GM13976 (cell line): ENCODE data around the gene ULBP2.

ENCODE experiments used
- DNase-seq: peaks from one replicate; pipeline ENCODE4 v3.0.0; 2012; ENCODE audit warnings: low spot score
- in situ Hi-C: fragments of 300-500 bp; cut with MboI; formaldehyde crosslinking; loops from one replicate; pipeline ENCODE4 v1.12.0; 2022; ENCODE audit warnings: low sequenced_read_pairs, mixed read lengths, inconsistent platforms; ENCODE audit not compliant: unreplicated experiment
- TF ChIP-seq, protein P1 (sequence below): IDR thresholded peaks from 2 replicates; pipeline ENCODE4 v1.5.1; 2012; ENCODE audit warnings: borderline replicate concordance, mild to moderate bottlenecking; ENCODE audit not compliant: insufficient read depth; ENCODE audit errors: extremely low read depth, missing control alignments, control extremely low read depth

Gene ULBP2, protein sequence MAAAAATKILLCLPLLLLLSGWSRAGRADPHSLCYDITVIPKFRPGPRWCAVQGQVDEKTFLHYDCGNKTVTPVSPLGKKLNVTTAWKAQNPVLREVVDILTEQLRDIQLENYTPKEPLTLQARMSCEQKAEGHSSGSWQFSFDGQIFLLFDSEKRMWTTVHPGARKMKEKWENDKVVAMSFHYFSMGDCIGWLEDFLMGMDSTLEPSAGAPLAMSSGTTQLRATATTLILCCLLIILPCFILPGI

DNA sequence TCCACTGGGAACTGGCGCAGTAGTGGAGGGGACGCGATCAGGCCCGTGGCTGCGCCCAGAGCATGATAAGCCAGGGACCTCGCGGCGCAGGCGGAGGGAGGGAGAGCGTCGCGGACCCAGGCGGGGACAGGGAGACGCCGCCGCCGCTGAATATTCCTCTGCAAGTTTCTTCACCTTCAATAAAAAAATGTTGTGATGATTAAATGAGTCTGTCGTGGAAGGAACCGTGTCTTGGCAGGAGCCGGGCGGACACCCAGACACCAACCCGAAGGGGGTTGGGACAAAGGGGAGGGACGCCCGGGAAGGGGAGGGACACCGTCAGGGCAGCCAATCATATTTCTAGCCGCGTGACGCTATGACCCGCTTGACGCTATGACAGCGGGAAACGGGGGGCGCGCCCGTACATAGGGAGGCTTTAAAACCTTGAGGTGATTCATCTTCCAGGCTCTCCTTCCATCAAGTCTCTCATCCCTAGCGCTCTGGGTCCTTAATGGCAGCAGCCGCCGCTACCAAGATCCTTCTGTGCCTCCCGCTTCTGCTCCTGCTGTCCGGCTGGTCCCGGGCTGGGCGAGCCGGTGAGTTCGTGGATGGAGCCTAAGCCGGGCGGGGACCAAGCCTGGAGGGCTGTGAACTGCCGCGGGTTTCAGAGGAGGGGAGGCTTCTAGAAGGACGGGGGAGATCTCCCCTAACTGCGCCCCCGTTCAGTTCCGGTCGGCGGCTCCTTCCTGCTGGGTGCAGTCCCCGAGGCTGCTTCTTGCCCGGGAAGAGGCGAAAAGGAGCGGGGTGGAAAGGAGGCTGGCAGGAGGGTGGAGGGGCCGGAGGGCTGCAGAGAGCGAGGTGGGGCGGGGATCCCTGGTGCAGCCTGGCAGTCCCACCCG lies at the start of gene ULBP2:
TSS of gene ULBP2 (plus strand) at position 432 of the 878 bp plus-strand sequence. CDS start at position 491, 59 bp downstream.
- TF ChIP-seq, protein P1, sequence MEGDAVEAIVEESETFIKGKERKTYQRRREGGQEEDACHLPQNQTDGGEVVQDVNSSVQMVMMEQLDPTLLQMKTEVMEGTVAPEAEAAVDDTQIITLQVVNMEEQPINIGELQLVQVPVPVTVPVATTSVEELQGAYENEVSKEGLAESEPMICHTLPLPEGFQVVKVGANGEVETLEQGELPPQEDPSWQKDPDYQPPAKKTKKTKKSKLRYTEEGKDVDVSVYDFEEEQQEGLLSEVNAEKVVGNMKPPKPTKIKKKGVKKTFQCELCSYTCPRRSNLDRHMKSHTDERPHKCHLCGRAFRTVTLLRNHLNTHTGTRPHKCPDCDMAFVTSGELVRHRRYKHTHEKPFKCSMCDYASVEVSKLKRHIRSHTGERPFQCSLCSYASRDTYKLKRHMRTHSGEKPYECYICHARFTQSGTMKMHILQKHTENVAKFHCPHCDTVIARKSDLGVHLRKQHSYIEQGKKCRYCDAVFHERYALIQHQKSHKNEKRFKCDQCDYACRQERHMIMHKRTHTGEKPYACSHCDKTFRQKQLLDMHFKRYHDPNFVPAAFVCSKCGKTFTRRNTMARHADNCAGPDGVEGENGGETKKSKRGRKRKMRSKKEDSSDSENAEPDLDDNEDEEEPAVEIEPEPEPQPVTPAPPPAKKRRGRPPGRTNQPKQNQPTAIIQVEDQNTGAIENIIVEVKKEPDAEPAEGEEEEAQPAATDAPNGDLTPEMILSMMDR, result no peak
- in situ Hi-C loops, result no loop called here
- peak; percentile 85 for DNase-seq

DNA sequence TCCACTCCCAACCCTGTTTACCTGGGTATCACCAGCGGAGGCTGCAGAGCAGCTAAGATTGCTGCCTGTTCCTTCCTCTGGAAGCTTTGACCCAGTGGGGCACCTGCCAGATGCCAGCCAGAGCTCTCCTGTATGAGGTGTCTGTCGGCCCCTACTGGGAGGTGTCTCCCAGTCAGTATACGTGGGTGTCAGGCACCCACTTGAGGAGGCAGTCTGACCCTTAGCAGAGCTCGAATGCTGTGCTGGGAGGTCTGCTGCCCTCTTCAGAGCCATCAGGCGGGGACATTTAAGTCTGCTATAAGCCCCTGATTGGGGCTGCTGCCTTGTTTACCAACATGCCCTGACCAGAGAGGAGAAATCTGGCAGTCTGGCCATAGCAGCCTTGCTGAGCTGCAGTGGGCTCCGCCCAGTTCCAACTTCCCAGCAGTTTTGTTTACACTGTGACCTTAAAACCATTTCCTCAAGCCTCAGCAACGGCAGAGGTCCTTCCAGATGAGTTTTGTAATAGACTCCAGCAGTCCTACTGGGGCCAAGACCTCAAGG lies 46.7 kb upstream of the ULBP2 start:
- DNase-seq, result no peak

DNA sequence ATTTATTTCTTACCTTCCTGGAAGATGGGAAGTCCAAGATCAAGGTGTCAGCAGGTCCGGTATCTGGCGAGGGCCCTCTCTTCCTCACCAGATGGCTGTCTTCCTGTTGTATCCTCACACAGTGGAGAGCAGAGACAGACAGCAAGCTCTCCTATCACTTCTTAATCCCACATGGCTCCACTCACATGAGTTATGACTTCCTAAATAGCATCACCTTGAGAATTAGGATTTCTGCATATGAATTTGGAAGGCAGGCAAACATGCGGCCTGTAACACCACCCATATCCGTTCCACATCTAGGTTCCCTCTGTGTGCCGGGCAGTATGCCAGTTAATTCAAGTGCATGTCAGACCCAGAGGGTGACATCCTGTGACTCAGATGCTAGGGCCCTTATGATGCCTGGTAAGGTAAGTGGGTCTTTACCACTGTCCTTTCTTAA lies 46.0 kb upstream of the ULBP2 start:
- DNase-seq, result no peak
- TF ChIP-seq, protein P1, result no peak
- in situ Hi-C loops, result no loop called here

More for the DNA sequence above, 46.7 kb upstream of the ULBP2 start:
- TF ChIP-seq, protein P1, result no peak
- in situ Hi-C loops, result no loop called here

DNA sequence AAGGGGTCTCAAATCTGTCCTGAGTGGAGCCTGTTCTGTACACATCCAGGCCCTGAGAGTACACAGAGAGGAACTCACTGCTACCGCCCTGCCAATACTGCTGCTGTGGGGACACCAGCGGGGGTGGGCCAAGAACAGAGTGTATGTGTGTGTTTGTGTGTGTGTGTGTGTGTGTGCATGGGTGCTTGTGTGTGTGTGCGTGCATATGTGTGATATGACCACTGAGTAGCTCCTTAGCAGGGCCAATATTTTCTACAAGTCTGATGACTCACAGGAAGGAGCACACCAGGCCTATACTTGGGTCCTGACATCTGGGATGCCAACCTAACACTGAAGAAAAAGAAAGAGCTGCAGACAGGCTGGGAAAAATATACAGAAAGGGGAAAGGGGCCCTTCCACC lies 45.3 kb upstream of the ULBP2 start:
- DNase-seq, result no peak
- TF ChIP-seq, protein P1, result no peak
- in situ Hi-C loops, result no loop called here

DNA sequence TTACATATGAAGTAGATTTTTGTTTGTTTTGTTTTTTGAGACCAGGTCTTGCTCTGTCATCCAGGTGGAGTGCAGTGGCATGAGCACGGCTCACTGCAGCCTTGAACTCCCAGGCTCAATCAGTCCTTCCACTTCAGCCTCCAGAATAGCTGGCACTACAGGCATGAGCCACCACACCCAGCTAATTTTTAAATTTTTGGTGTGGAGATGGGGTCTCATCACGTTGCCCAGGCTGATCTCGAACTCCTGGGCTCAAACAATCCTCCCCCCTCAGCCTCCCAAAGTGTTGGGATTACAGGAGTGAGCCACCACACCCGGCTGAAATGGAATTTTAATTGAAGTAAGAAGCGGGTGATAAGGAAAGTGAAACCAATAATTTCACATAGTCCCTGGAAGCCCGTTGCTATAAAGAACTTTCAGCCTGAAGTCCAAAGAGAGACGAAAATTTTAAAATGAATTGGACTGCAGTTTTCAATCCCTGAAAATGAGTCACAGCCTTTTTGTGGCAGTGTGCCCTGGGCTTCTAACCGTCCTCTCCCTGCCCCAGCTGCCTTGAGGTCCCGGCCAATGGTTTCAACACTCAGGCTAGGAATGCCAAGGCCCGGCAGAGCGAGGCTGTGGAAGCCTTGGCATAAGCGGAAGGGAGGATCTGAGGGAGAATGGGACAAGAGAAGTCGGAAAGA lies 44.7 kb upstream of the ULBP2 start:
- TF ChIP-seq, protein P1, result no peak
- in situ Hi-C loops, result no loop called here
- no peak for DNase-seq

DNA sequence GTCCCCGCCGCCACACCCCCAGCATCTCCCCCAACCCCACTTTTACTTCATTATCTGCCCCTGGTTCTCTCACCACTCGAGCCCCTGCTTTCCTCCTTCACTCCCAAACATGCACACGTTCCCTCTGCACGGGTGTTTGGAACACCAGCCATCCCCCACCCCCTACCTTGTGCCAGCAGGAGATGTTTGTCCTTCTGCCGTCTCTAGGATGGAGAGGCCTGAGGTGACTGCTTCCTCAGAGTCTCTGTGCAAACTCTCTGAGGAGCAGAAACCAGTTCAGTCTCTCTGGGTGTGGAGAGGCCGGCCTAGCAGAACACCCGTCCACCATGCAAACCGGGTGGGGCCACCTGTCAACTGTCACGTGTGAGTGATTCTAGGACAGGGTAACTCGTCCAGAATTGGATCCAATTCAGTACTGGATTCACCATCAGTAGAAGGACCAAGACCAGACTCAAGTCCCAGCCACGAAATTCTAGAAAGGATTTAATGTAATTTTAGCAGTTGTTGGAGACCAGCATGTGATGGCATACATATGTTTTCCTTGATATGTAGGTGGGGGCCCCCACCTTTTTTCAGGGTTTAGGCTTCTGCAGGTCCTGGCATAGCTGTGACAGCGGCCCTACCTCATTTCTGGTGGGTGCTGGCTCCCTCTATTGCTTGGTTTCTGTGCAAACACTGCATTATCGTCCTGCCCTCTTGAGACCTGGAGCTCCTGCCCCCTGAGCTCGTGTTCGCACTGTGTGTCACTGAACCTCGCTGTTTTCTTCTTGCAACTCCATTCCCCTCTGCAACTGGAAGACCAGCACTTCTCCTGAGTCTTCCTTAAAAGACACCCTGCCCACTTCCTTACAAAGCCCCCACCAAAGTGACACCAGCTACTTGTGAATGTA lies 43.7 kb upstream of the ULBP2 start, which contains the start of gene RAET1E:
TSS of gene RAET1E (minus strand) at position 259 of the 890 bp plus-strand sequence. CDS start 7,212 bp downstream, outside the sequence.
- TF ChIP-seq, protein P1, result no peak
- in situ Hi-C loops, result no loop called here
- DNase-seq, result no peak
